GM06990 (cell line): ENCODE results near the gene EDARADD.

Experiments
- DNase-seq: peaks from one replicate; pipeline ENCODE4 v3.0.0-alpha.2; 2011; ENCODE audit not compliant: insufficient read length; ENCODE audit errors: extremely low read depth
- H3K27me3 ChIP-seq: replicated peaks from 2 replicates; pipeline ENCODE4 v1.6.0; 2011; ENCODE audit warnings: low read length; ENCODE audit not compliant: control insufficient read depth, insufficient read depth
- H3K36me3 ChIP-seq: 2 replicates; pipeline ENCODE4 v1.5.1; 2011; ENCODE audit warnings: low read length; ENCODE audit not compliant: control insufficient read depth, insufficient read depth
- H3K4me3 ChIP-seq: replicated peaks from 2 replicates; pipeline ENCODE4 v1.5.1; 2011; ENCODE audit warnings: low read depth, mild to moderate bottlenecking, control low read depth, low read length
- CTCF ChIP-seq: IDR thresholded peaks from 2 replicates; pipeline ENCODE4 v1.5.1; 2011; ENCODE audit warnings: low read length, control low read depth, mild to moderate bottlenecking, inconsistent platforms; ENCODE audit not compliant: insufficient read depth, poor library complexity, severe bottlenecking

Gene EDARADD

GRCh38 chr1:236465231-236465958 lies 71.3 kb downstream of the EDARADD start:
- Histone ChIP-seq H3K4me3 (no peak overlapping the region), H3K27me3 (no peaks in the 10 kb centered on the region), H3K36me3 (no peaks in the 10 kb centered on the region)
- no peak for DNase-seq
- TF ChIP-seq CTCF = no peak

GRCh38 chr1:236465959-236466303 lies 71.8 kb downstream of the EDARADD start:
- peak; percentile 49 for DNase-seq
- H3K36me3 ChIP-seq = no peaks in the 10 kb centered on the region
- no peak for TF ChIP-seq CTCF
- H3K27me3 ChIP-seq = no peaks in the 10 kb centered on the region
- no peak overlapping the region for H3K4me3 ChIP-seq

DNA sequence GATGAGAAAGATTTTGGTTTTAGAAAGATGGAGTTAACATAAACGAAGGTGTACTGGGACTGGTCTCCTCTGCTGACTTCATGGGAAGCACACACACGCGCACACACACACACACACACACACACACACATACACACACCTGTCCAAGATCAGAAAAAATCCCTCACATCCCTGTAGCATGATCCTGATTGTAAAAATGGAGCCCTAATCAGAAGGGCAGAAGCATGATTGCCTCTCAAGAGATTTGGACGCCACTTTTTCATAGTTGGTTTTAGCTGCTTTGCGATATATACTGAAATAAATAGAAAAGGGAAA lies 73.2 kb downstream of the EDARADD start:
- TF ChIP-seq CTCF = no peak
- Histone ChIP-seq H3K27me3 (no peaks in the 10 kb centered on the region; the same call in 1 of the 2 replicates), H3K4me3 (no peak overlapping the region), H3K36me3 (no peaks in the 10 kb centered on the region)
- no peak for DNase-seq

DNA sequence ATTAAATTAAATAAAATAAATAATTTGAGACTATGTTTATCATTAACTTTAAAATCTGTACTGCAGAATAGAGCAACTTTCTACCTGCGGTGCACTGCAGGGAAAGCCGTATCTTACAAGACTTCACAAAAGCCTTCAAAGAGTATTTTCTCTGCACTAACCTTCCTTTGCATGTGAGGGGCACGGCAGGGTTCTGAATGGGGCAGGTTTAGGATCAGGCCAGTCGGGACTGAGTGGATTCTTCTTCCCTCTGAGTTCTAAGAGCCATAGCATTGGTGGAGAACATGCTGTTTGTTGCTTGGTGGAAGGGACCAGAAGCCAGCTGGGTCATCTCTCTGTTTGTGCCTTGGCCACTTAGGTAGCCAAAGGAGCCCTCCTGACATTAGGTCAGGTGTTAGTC lies 74.5 kb downstream of the EDARADD start:
- H3K36me3 ChIP-seq = no peaks in the 10 kb centered on the region
- H3K4me3 ChIP-seq = no peak overlapping the region
- no peak for DNase-seq
- TF ChIP-seq CTCF = no peak
- no peaks in the 10 kb centered on the region; the same call in 1 of the 2 replicates for H3K27me3 ChIP-seq

DNA sequence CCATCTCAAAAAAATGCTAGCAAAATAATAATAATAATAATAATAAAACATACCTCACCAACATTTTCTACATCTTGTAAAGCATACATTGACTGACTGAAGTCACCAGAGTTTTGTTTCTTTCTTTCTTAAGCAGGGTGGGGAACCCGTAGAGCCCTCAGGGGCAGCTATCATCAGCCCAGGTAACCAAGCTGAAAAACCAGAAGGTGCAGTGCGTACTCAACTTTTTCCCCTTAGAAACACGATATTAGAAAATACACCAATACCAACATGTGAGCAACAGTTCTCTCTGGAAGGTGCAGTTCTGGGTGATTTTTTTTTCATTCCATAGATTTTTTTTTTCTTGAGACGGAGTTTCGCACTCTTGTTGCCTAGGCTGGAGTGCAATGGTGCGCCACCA lies 75.4 kb downstream of the EDARADD start:
- H3K4me3 ChIP-seq = no peak overlapping the region
- no peak for DNase-seq
- H3K27me3 ChIP-seq = no peaks in the 10 kb centered on the region; the same call in 1 of the 2 replicates
- no peak for TF ChIP-seq CTCF
- no peaks in the 10 kb centered on the region for H3K36me3 ChIP-seq

DNA sequence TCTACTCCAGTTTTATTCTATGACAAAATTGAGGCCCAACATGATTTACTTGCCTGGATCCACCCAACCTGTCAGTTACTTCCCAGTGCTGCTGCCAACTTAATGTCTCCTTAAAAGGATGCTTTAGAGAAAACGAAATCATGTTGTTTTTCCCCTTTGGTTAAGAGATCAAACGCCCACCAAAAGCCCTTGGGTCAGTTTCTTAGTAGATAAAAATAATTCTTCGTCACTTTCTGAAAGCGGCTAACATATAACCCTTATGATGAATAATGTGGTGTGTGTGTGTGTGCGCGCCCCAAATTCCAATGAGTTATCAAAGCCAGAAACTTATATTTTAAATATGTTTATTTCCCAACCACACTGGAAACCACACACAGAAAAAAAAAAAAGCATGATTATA lies 77.0 kb downstream of the EDARADD start:
- DNase-seq = no peak
- Histone ChIP-seq H3K36me3 (no peaks in the 10 kb centered on the region), H3K4me3 (no peak overlapping the region), H3K27me3 (no peaks in the 10 kb centered on the region; the same call in 1 of the 2 replicates)
- TF ChIP-seq CTCF = no peak
